HG03571 (cell line): ENCODE results near the gene NAB1.
"Not testable (repeated sequence)": the region's sequence is repeated elsewhere in the genome, so short reads cannot be mapped to it uniquely, and the experiment has no call there.

Source experiments
- ATAC-seq: cut with Tn5 transposase; IDR thresholded peaks from one replicate; pipeline ENCODE4 v1.9.1; 2021; ENCODE audit not compliant: unreplicated experiment

NAB1 gene

DNA sequence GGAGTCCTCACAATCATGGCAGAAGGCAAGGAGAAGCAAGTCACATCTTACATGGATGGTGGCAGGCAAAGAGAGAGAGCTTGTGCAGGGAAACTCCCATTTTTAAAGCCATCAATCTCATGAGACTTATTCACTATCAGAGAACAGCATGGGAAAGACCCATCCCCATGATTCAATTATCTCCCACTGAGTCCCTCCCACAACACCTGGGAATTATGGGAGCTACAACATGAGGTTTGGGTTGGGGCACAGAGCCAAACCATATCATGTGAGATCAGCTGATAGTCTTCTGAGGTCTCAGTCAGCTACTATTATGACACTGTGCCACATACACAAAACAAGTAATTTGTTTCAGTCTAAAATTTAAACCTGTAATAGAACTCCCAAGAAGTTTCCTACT, 59.8 kb downstream of the NAB1 start:
- ATAC-seq = not testable (repeated sequence)

- no peak for ATAC-seq
Observed at GRCh38 chr2:190711069-190711468, 62.2 kb downstream of the NAB1 start.

GRCh38 chr2:190713471-190713870, 64.6 kb downstream of the NAB1 start:
- ATAC-seq = no peak

DNA sequence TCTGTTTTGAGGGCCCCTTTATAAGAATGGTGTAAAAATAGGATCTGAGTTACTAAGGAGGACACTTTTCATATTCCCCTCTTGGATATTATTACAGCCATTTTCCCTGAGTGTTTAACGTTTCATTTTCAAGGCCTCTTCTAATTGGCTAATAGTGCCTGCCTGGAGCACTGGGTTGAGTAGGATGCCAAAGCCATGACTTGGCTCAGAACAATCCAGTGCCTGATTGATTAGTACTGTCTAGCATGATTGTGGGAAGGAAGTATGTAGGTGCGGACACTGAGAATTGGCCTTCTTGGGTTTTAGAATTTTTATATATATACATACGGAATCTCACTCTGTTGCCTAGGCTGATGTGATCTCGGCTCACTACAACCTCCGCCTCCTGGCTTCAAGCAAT, 66.1 kb downstream of the NAB1 start:
- ATAC-seq = no peak

- ATAC-seq = no peak
Observed at GRCh38 chr2:190716176-190716807, 67.4 kb downstream of the NAB1 start.

DNA sequence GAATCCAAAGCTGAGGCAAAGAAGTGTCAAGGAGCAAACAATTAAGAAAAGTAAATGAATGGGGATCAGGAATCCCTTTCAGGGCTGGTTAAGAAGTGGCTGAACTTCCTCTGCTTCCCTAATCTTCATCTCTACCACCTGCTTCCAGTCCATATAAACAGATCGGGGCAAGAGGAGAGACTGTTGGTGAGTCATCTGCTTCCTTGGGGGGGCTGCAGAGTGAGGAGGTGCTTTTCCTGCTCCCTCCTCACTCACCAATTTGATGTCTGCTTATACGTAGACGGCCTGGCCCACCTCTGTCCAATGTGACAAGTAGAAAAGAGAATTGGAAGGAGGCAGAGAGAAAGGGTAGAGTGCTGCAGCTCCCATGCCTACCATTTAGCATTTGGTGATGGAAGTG, 68.4 kb downstream of the NAB1 start:
- ATAC-seq = no peak

GRCh38 chr2:190717764-190718651, 69.1 kb downstream of the NAB1 start:
- no peak for ATAC-seq

DNA sequence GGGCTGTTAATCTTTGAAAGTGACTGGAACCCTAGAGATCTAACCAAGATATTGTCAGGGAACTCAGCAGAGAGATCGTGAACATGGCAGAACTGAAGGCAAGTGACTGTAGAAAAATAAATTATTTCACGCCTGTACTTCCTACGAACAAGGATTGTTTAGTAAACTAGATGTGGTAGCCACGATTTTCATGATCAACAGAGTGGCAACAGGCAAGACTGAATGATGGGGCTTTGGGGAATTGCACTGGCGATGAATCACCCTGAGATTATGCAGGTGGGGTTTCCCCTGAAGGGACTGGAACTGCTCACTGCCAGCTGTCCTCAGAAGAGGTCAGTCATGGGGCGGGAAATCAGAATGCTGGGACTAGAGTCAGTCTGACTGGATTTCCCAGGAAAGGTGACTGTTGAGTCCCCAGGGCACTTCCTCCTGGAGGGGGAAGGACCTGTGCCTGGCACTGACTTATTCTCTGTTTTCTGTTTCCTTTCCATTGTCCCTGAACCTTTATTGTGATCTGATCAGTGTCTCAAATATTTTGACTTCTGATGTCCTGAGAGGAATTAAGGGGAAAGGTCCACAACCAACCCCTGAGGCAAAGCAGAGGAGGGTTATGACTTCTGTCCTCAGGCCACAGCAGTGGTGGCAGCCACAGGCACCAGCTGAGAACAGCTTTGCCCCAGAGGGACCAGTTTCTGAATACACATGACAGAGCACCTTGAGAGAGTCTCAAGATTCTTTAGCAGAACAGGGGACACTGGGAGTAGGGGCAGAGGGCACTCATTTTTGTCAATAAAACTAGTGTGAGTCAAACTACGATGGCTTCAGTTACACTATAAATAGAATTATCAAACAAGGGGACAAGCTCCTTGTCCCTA, 70.0 kb downstream of the NAB1 start:
- peak; percentile 63 for ATAC-seq

DNA sequence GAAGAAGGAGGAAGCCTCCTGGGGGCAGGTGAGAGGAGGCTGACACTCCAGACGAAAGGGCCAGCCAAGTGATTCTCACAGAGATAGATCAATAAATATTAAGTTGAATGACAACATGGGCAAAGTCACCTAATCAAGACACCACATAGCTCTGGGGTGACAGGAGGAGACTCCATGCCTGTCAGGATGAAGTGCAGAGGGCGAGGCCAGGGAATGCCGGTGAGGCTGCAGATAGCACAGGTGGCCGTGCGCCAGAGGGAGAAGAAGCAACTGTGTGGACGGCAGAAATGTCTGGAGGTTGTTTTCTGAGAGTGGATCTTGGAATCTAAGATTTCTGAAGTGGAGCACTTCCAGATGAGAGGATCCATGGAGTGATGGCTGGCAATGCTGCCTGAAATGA, 71.4 kb downstream of the NAB1 start:
- no peak for ATAC-seq

GRCh38 chr2:190720691-190721090, 71.8 kb downstream of the NAB1 start:
- no peak for ATAC-seq

DNA sequence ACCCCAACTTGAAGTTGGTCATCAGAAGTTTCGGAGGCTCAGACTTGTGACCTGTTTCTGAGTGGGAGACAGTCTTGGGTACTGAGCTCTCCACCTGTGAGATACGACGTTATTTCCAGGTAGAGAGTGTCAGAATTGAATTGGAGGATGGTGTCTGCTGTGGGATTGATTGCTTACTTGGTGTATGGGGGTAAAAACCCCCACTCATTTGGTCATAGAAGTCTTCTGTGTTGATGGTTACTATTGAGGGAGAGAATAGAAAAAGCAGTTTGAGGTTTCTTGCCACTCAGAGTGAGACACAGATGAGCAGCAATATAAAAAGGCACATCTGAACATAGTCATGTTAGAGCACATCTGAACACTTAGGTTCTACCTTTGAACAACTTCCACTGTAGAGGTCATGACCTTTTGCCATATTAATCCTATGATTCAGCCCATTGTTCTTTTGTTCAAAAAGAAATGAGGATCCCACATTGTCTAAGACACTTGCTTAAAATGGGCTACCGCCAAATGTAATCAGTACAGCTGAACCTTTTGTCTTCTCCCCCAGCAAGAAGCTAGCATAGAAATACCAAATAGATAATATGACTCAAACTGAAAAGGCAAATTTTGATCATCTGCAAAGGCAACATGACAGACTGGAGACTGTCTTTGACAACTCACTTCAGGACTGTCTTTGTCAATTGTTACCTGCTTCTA, 73.3 kb downstream of the NAB1 start:
- ATAC-seq = peak; percentile 56

- no peak for ATAC-seq
Observed at GRCh38 chr2:190722835-190723234, 74.0 kb downstream of the NAB1 start.

DNA sequence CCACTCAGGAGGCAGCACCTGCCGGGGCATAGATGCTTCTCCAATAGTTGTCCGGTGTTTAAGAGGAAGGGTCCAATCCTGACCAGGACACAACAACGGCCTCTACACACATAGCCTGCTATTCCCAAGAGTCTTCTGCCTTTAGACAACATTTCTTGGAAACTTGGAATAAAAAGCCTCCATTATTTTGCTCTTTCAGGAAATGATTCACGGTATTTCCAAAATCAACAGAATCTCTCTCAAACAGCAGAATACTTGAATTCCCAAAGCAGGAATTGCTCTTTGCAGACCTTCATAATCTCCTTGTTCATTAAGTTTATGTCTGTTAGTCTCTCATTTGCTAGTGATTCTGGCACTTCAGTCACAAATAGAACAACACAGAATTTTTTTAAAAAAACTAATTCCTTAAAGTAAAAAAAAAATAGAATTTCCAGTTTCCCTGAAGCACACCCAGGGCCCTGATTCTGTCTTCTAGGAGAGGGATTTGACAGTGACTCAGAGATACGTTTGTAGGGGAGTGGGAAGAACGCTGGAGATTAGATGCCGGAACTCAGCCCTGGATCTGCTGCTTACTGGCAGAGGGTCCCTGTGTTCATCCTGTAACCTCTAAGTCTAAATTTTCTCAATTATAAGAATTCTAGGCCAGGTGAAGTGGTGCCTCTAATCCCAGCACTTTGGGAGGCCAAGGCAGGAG, 74.7 kb downstream of the NAB1 start:
- no peak for ATAC-seq

DNA sequence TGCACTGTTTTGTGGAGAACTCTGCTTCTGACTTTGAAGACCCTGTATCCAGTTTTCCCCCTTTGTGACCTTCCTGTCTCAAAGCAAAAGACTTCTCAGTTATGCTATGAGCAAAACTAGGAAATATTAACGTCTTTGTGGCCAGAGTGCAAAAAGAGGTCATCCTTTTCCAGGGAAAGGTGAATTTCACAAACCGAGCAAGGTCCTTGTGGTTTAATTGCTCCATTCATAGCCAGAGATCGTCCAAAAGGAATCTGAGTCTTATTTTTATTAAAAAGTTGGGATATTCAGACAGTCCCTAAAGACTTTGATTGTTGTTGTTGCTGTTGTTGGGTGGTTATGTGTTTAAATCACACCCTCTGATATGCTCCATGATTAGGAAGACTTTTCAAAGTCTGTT, 77.4 kb downstream of the NAB1 start:
- no peak for ATAC-seq

DNA sequence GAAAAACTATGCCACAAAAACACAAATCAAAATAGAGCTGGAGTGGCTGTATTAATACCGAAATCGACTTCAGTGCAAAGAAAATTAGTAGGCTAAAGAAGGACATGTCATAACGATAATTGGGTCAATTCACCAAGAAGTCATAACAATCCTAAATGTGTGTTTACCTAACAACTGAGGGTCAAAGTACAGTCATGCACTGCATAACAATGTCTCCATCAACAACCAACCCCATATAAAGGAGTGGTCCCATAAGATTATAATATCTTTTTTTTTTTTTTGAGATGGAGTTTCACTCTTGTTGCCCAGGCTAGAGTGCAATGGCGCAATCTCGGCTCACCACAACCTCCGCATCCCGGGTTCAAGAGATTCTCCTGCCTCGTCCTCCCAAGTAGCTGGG, 87.5 kb downstream of the NAB1 start:
- ATAC-seq = no peak

- ATAC-seq = no peak
Observed at GRCh38 chr2:190740449-190740848, 91.6 kb downstream of the NAB1 start.
